Mesenchymal stem cell (in vitro differentiated cells and primary cell): ENCODE data around the gene MYH9.
"Not testable (repeated sequence)": the region's sequence is repeated elsewhere in the genome, so short reads cannot be mapped to it uniquely, and the experiment has no call there.

Experiments used
- DNase-seq: peaks from one replicate; pipeline ENCODE4 v3.0.0-alpha.2; 2013
- H2AFZ ChIP-seq: one replicate; pipeline ENCODE4 v1.6.1; 2013; ENCODE audit warnings: low read depth, mild to moderate bottlenecking, control low read depth, inconsistent platforms, low read length, moderate library complexity
- H2AK5ac ChIP-seq: 2 replicates; pipeline ENCODE4 v1.6.1; 2013; ENCODE audit warnings: low read length, moderate library complexity, mild to moderate bottlenecking, inconsistent platforms; ENCODE audit not compliant: severe bottlenecking
- H2BK120ac ChIP-seq: one replicate; pipeline ENCODE4 v1.6.1; 2013; ENCODE audit warnings: low read depth, mild to moderate bottlenecking, inconsistent platforms, low read length, moderate library complexity
- H2BK12ac ChIP-seq, 2 experiments: one replicate each; pipeline ENCODE4 v1.6.1; 2013; ENCODE audit warnings: inconsistent platforms in 2 of 2, low read length in 2 of 2, mild to moderate bottlenecking in 2 of 2, moderate library complexity in 2 of 2, control low read depth in 1 of 2
- H2BK15ac ChIP-seq: one replicate; pipeline ENCODE4 v1.6.1; 2013; ENCODE audit warnings: mild to moderate bottlenecking, low read depth, inconsistent platforms; ENCODE audit not compliant: poor library complexity, severe bottlenecking
- H2BK5ac ChIP-seq: 2 replicates; pipeline ENCODE4 v1.6.1; 2013; ENCODE audit warnings: low read depth, mild to moderate bottlenecking, low read length, control low read depth, inconsistent platforms; ENCODE audit not compliant: poor library complexity, severe bottlenecking
- H3K14ac ChIP-seq, 2 experiments: one replicate each; pipeline ENCODE4 v1.6.1; 2013; ENCODE audit warnings: inconsistent platforms in 2 of 2, low read length in 2 of 2, control low read depth in 1 of 2, mild to moderate bottlenecking in 1 of 2, moderate library complexity in 1 of 2
- H3K18ac ChIP-seq, 2 experiments: one replicate each; pipeline ENCODE4 v1.6.1; 2013; ENCODE audit warnings: inconsistent platforms in 2 of 2, low read length in 2 of 2, control low read depth in 1 of 2, low read depth in 1 of 2, mild to moderate bottlenecking in 1 of 2
- H3K23ac ChIP-seq, 2 experiments: one replicate each; pipeline ENCODE4 v1.6.1; 2013; ENCODE audit warnings: inconsistent platforms in 2 of 2, low read length in 2 of 2, mild to moderate bottlenecking in 2 of 2, moderate library complexity in 2 of 2, control low read depth in 1 of 2
- H3K27ac ChIP-seq: 2 replicates; pipeline ENCODE4 v1.5.1; 2013; ENCODE audit warnings: mild to moderate bottlenecking, moderate library complexity, low read length, control low read depth, inconsistent platforms; ENCODE audit not compliant: poor library complexity, severe bottlenecking
- H3K27me3 ChIP-seq, 2 experiments: 2 replicates each; pipeline versions ENCODE4 v1.6.1 to v1.7.0; 2013; ENCODE audit warnings: low read length in 2 of 2, mild to moderate bottlenecking in 2 of 2, moderate library complexity in 2 of 2, control low read depth in 1 of 2, inconsistent platforms in 1 of 2; ENCODE audit not compliant: control insufficient read depth in 1 of 2, insufficient read depth in 1 of 2
- H3K36me3 ChIP-seq, 2 experiments: 2 replicates each; pipeline versions ENCODE4 v1.6.1 to v1.7.0; 2013; ENCODE audit warnings: low read length in 2 of 2, control low read depth in 1 of 2, inconsistent platforms in 1 of 2, low read depth in 1 of 2, mild to moderate bottlenecking in 1 of 2; ENCODE audit not compliant: insufficient read depth in 2 of 2, control insufficient read depth in 1 of 2
- H3K4ac ChIP-seq, 2 experiments: one replicate each; pipeline ENCODE4 v1.6.1; 2013; ENCODE audit warnings: inconsistent platforms in 2 of 2, low read length in 2 of 2, mild to moderate bottlenecking in 2 of 2, moderate library complexity in 2 of 2, control low read depth in 1 of 2, low read depth in 1 of 2
- H3K4me1 ChIP-seq: 2 replicates; pipeline ENCODE4 v1.6.1; 2013; ENCODE audit warnings: low read depth, low read length, control low read depth; ENCODE audit not compliant: control insufficient read depth, insufficient read depth
- H3K4me2 ChIP-seq: 2 replicates; pipeline ENCODE4 v1.6.1; 2013; ENCODE audit warnings: low read length, mild to moderate bottlenecking, inconsistent platforms; ENCODE audit not compliant: poor library complexity, severe bottlenecking
- H3K4me3 ChIP-seq, 2 experiments: 2 replicates each; pipeline versions ENCODE4 v1.5.1 to v1.7.0; 2013; ENCODE audit warnings: low read length in 2 of 2, mild to moderate bottlenecking in 2 of 2, control low read depth in 1 of 2, low read depth in 1 of 2; ENCODE audit not compliant: insufficient read depth in 1 of 2
- H3K79me1 ChIP-seq: replicated peaks from 2 replicates; pipeline ENCODE4 v1.6.1; 2013; ENCODE audit warnings: mild to moderate bottlenecking, control low read depth, low read length, inconsistent platforms; ENCODE audit not compliant: poor library complexity, severe bottlenecking
- H3K9ac ChIP-seq: 2 replicates; pipeline ENCODE4 v1.7.0; 2013; ENCODE audit warnings: mild to moderate bottlenecking, low read length, moderate library complexity
- H3K9me3 ChIP-seq: 2 replicates; pipeline ENCODE4 v1.7.0; 2013; ENCODE audit warnings: mild to moderate bottlenecking, low read length; ENCODE audit not compliant: control insufficient read depth
- H4K8ac ChIP-seq: one replicate; pipeline ENCODE4 v1.6.1; 2013; ENCODE audit warnings: inconsistent platforms, mild to moderate bottlenecking, low read length, moderate library complexity
- H4K91ac ChIP-seq: one replicate; pipeline ENCODE4 v1.6.1; 2013; ENCODE audit warnings: mild to moderate bottlenecking, low read length, inconsistent platforms
- WGBS: methylation state at CpG from one replicate; pipeline ENCODE4 v1.1.7; 2013; ENCODE audit warnings: mixed read lengths; 5-methylcytosine and 5-hydroxymethylcytosine counted together

MYH9 gene

GRCh38 chr22:36257948-36258670, 129.7 kb downstream of the MYH9 start:
- Histone ChIP-seq H2AK5ac (no peak overlapping the region), H3K79me1 (peaks cover 10% of the 10 kb centered on the region), H3K9ac (no peak overlapping the region), H3K27me3 (no peaks in the 10 kb centered on the region), H3K23ac (no peak overlapping the region), H3K4me1 (peaks cover 26% of the 10 kb centered on the region), H3K9me3 (no peaks in the 10 kb centered on the region), H3K4ac (no peak overlapping the region), H2BK15ac (no peak overlapping the region), H3K4me3 (no peak overlapping the region), H3K36me3 (peaks cover 18 to 42% of the 10 kb centered on the region in 2 experiments), H4K91ac (no peak overlapping the region), H2BK12ac (no peak overlapping the region), H4K8ac (no peak overlapping the region), H3K18ac (no peak overlapping the region), H3K4me2 (no peak overlapping the region), H2BK5ac (no peak overlapping the region), H3K14ac (no peak overlapping the region), H3K27ac (no peak overlapping the region), H2AFZ (no peak overlapping the region), H2BK120ac (no peak overlapping the region)
- no peak for DNase-seq
- 95% methylated on average over 13 of the region's 13 CpGs for WGBS

- H2BK12ac ChIP-seq, result no peak overlapping the region
- WGBS, result 82% methylated on average over 5 of the region's 8 CpGs
- no peak overlapping the region for H3K27ac ChIP-seq
- H3K79me1 ChIP-seq, result peaks cover 10% of the 10 kb centered on the region
- no peak overlapping the region for H4K91ac ChIP-seq
- H2BK15ac ChIP-seq, result no peak overlapping the region
- no peak overlapping the region for H3K14ac ChIP-seq
- peaks cover 16 to 36% of the 10 kb centered on the region in 2 experiments for H3K36me3 ChIP-seq
- H3K4me2 ChIP-seq, result no peak overlapping the region
- H3K4me1 ChIP-seq, result peaks cover 32% of the 10 kb centered on the region
- no peak overlapping the region for H3K9ac ChIP-seq
- H3K18ac ChIP-seq, result no peak overlapping the region
- H3K27me3 ChIP-seq, result no peaks in the 10 kb centered on the region
- H2BK120ac ChIP-seq, result no peak overlapping the region
- DNase-seq, result no peak
- H3K4ac ChIP-seq, result no peak overlapping the region
- H2BK5ac ChIP-seq, result no peak overlapping the region
- H3K9me3 ChIP-seq, result no peaks in the 10 kb centered on the region
- H3K23ac ChIP-seq, result no peak overlapping the region
- no peak overlapping the region for H3K4me3 ChIP-seq
- no peak overlapping the region for H4K8ac ChIP-seq
- H2AK5ac ChIP-seq, result no peak overlapping the region
- no peak overlapping the region for H2AFZ ChIP-seq
Measured at GRCh38 chr22:36257308-36257707, 130.5 kb downstream of the MYH9 start.

- no peak for DNase-seq
- H4K8ac ChIP-seq, result no peak overlapping the region
- no peak overlapping the region for H3K4me3 ChIP-seq
- H3K27me3 ChIP-seq, result no peaks in the 10 kb centered on the region
- H3K14ac ChIP-seq, result no peak overlapping the region
- no peaks in the 10 kb centered on the region for H3K9me3 ChIP-seq
- H2AK5ac ChIP-seq, result no peak overlapping the region
- H2BK5ac ChIP-seq, result no peak overlapping the region
- H3K4me2 ChIP-seq, result no peak overlapping the region
- no peak overlapping the region for H2BK120ac ChIP-seq
- H2BK12ac ChIP-seq, result no peak overlapping the region
- no peak overlapping the region for H3K18ac ChIP-seq
- peaks cover 10% of the 10 kb centered on the region for H3K79me1 ChIP-seq
- no peak overlapping the region for H2BK15ac ChIP-seq
- no peak overlapping the region for H3K27ac ChIP-seq
- H3K4me1 ChIP-seq, result peaks cover 37% of the 10 kb centered on the region
- H3K4ac ChIP-seq, result no peak overlapping the region
- peaks cover 13 to 28% of the 10 kb centered on the region in 2 experiments for H3K36me3 ChIP-seq
- no peak overlapping the region for H2AFZ ChIP-seq
- no peak overlapping the region for H4K91ac ChIP-seq
- 83% methylated on average over 3 of the region's 3 CpGs for WGBS
- H3K9ac ChIP-seq, result no peak overlapping the region
- no peak overlapping the region for H3K23ac ChIP-seq
Measured at GRCh38 chr22:36256478-36256877, 131.3 kb downstream of the MYH9 start.

- not testable (repeated sequence) for H3K4ac ChIP-seq, H2BK5ac ChIP-seq, H3K27ac ChIP-seq, H3K4me2 ChIP-seq, H2BK15ac ChIP-seq, H4K91ac ChIP-seq, H3K4me3 ChIP-seq, H2BK120ac ChIP-seq, H3K14ac ChIP-seq, H4K8ac ChIP-seq, H3K18ac ChIP-seq, H2AK5ac ChIP-seq, H3K9ac ChIP-seq, H3K23ac ChIP-seq, H3K9me3 ChIP-seq, H2AFZ ChIP-seq, DNase-seq, H2BK12ac ChIP-seq, H3K27me3 ChIP-seq
- WGBS, result no CpG with 5 or more reads among the region's 5 CpGs
- Histone ChIP-seq H3K36me3 (peaks cover 13 to 20% of the 10 kb centered on the region in 2 experiments), H3K4me1 (peaks cover 40% of the 10 kb centered on the region), H3K79me1 (peaks cover 10% of the 10 kb centered on the region)
Measured at GRCh38 chr22:36255572-36255971, 132.2 kb downstream of the MYH9 start.
